ENCODE results near the gene GABBR2. TPM values are rescaled to one million over a fixed set of nuclear protein-coding genes. Genes with fewer than 3 reads are reported as not detected.
"Not testable (repeated sequence)": the region's sequence is repeated elsewhere in the genome, so short reads cannot be mapped to it uniquely, and the experiment has no call there.

Gene GABBR2
- total and polyA plus RNA-seq, 7 experiments from 2014 or later = not detected

GRCh38 chr9:98584853-98585438 lies 123.8 kb downstream of the GABBR2 start:
- DNase-seq; H3K9me3 ChIP-seq (ENCODE audit: control insufficient read depth in 2 of 3, low read length in 3 of 3); H3K9me3 Mint-ChIP-seq; H3K4me1 ChIP-seq (ENCODE audit: control insufficient read depth in 2 of 2, insufficient read depth in 2 of 2, low read length in 2 of 2); H3K4me1 Mint-ChIP-seq; H3K27ac ChIP-seq (ENCODE audit: low read depth, low read length); intact Hi-C loops (cut with micrococcal nuclease); CTCF ChIA-PET; POLR2A ChIA-PET; H3K36me3 ChIP-seq (ENCODE audit: control insufficient read depth in 2 of 3, insufficient read depth in 3 of 3, low read length in 3 of 3); H3K27ac Mint-ChIP-seq; H3K27me3 ChIP-seq (ENCODE audit: control insufficient read depth in 2 of 2, insufficient read depth in 2 of 2, low read length in 2 of 2); H3K4me3 Mint-ChIP-seq; ATAC-seq; H3K36me3 Mint-ChIP-seq; H3K4me3 ChIP-seq (ENCODE audit: low read length): not testable (repeated sequence)
- peaks cover 10 to 27% (median 21%) of the 10 kb centered on the region in 5 donors for H3K27me3 Mint-ChIP-seq

GRCh38 chr9:98584059-98584458 lies 124.7 kb downstream of the GABBR2 start:
- CTCF ChIA-PET = no interaction called here
- H3K36me3 ChIP-seq (ENCODE audit: control insufficient read depth in 2 of 3, insufficient read depth in 3 of 3, low read length in 3 of 3) = no peaks in the 10 kb centered on the region
- no peaks in the 10 kb centered on the region for H3K9me3 ChIP-seq (ENCODE audit: control insufficient read depth in 2 of 3, low read length in 3 of 3)
- no peak overlapping the region for H3K27ac ChIP-seq (ENCODE audit: low read depth, low read length)
- Mint-ChIP-seq H3K4me1 (peaks cover 0 to 5% (median 0%) of the 10 kb centered on the region in 7 donors), H3K27me3 (peaks cover 16 to 31% (median 24%) of the 10 kb centered on the region in 5 donors), H3K36me3 (no peaks in the 10 kb centered on the region), H3K27ac (no peak overlapping the region), H3K4me3 (no peak overlapping the region), H3K9me3 (peaks cover 0 to 5% (median 0%) of the 10 kb centered on the region in 11 donors)
- intact Hi-C loops (cut with micrococcal nuclease) = no loop called here
- ATAC-seq (no peak), DNase-seq (no peak)
- H3K4me1 ChIP-seq (ENCODE audit: control insufficient read depth in 2 of 2, insufficient read depth in 2 of 2, low read length in 2 of 2) = no peaks in the 10 kb centered on the region
- H3K27me3 ChIP-seq (ENCODE audit: control insufficient read depth in 2 of 2, insufficient read depth in 2 of 2, low read length in 2 of 2) = no peaks in the 10 kb centered on the region
- H3K4me3 ChIP-seq (ENCODE audit: low read length) = no peak overlapping the region
- POLR2A ChIA-PET = no interaction called here

- Histone ChIP-seq H3K27me3 (ENCODE audit: control insufficient read depth in 2 of 2, insufficient read depth in 2 of 2, low read length in 2 of 2) (no peaks in the 10 kb centered on the region), H3K4me3 (ENCODE audit: low read length) (no peak overlapping the region), H3K36me3 (ENCODE audit: control insufficient read depth in 2 of 3, insufficient read depth in 3 of 3, low read length in 3 of 3) (no peaks in the 10 kb centered on the region), H3K4me1 (ENCODE audit: control insufficient read depth in 2 of 2, insufficient read depth in 2 of 2, low read length in 2 of 2) (no peaks in the 10 kb centered on the region), H3K9me3 (ENCODE audit: control insufficient read depth in 2 of 3, low read length in 3 of 3) (no peaks in the 10 kb centered on the region), H3K27ac (ENCODE audit: low read depth, low read length) (no peak overlapping the region)
- no peak for ATAC-seq
- Mint-ChIP-seq H3K4me3 (no peak overlapping the region), H3K27ac (no peak overlapping the region), H3K9me3 (peaks cover 0 to 5% (median 0%) of the 10 kb centered on the region in 11 donors), H3K4me1 (peaks cover 0 to 5% (median 0%) of the 10 kb centered on the region in 7 donors), H3K27me3 (peaks cover 22 to 37% (median 30%) of the 10 kb centered on the region in 5 donors), H3K36me3 (no peaks in the 10 kb centered on the region)
- DNase-seq = no peak
- intact Hi-C loops (cut with micrococcal nuclease) = no loop called here
- POLR2A ChIA-PET = no interaction called here
- CTCF ChIA-PET = no interaction called here
Observed at GRCh38 chr9:98583417-98583816, 125.3 kb downstream of the GABBR2 start.

- intact Hi-C loops (cut with micrococcal nuclease) = no loop called here
- no peak for ATAC-seq
- Histone ChIP-seq H3K4me3 (ENCODE audit: low read length) (no peak overlapping the region), H3K9me3 (ENCODE audit: control insufficient read depth in 2 of 3, low read length in 3 of 3) (no peaks in the 10 kb centered on the region), H3K36me3 (ENCODE audit: control insufficient read depth in 2 of 3, insufficient read depth in 3 of 3, low read length in 3 of 3) (no peaks in the 10 kb centered on the region), H3K27me3 (ENCODE audit: control insufficient read depth in 2 of 2, insufficient read depth in 2 of 2, low read length in 2 of 2) (no peaks in the 10 kb centered on the region), H3K4me1 (ENCODE audit: control insufficient read depth in 2 of 2, insufficient read depth in 2 of 2, low read length in 2 of 2) (no peaks in the 10 kb centered on the region), H3K27ac (ENCODE audit: low read depth, low read length) (no peak overlapping the region)
- Mint-ChIP-seq H3K4me1 (peaks cover 4 to 13% (median 5%) of the 10 kb centered on the region in 7 donors), H3K27ac (no peak overlapping the region), H3K9me3 (peaks cover 0 to 5% (median 0%) of the 10 kb centered on the region in 11 donors), H3K4me3 (no peak overlapping the region), H3K27me3 (peaks cover 34 to 49% (median 45%) of the 10 kb centered on the region in 5 donors), H3K36me3 (no peaks in the 10 kb centered on the region)
- DNase-seq = no peak
- ChIA-PET POLR2A (no interaction called here), CTCF (no interaction called here)
Observed at GRCh38 chr9:98580956-98581355, 127.8 kb downstream of the GABBR2 start.

DNA sequence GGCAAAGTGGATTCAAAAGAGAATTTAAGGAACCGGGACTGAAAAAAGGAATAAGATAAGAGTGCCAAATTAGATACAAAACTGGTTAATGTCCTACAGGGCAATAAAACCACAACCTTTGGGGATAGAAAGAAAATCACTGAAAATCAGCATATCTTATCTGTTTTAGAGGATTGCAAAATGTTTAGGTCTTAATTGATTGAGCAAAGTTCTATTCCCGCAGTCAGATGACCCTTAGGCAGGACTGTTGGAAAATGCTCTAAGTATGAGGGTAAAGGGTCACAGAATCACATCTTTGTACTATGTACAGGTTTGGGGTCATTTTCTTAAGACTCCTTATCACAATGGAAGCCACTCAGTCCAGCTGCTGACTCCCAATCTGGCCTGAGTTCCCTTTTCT lies 129.0 kb downstream of the GABBR2 start:
- CTCF ChIA-PET = no interaction called here
- Histone ChIP-seq H3K27me3 (ENCODE audit: control insufficient read depth in 2 of 2, insufficient read depth in 2 of 2, low read length in 2 of 2) (no peaks in the 10 kb centered on the region), H3K36me3 (ENCODE audit: control insufficient read depth in 2 of 3, insufficient read depth in 3 of 3, low read length in 3 of 3) (no peaks in the 10 kb centered on the region), H3K27ac (ENCODE audit: low read depth, low read length) (no peak overlapping the region), H3K4me3 (ENCODE audit: low read length) (no peak overlapping the region), H3K9me3 (ENCODE audit: control insufficient read depth in 2 of 3, low read length in 3 of 3) (no peaks in the 10 kb centered on the region), H3K4me1 (ENCODE audit: control insufficient read depth in 2 of 2, insufficient read depth in 2 of 2, low read length in 2 of 2) (no peaks in the 10 kb centered on the region)
- peaks cover 33 to 55% (median 42%) of the 10 kb centered on the region in 5 donors for H3K27me3 Mint-ChIP-seq
- no peaks in the 10 kb centered on the region for H3K36me3 Mint-ChIP-seq
- ATAC-seq (no peak), DNase-seq (no peak)
- peaks cover 13 to 24% (median 16%) of the 10 kb centered on the region in 7 donors for H3K4me1 Mint-ChIP-seq
- peaks cover 0 to 4% (median 0%) of the 10 kb centered on the region in 11 donors for H3K9me3 Mint-ChIP-seq
- POLR2A ChIA-PET = no interaction called here
- H3K4me3 Mint-ChIP-seq = no peak overlapping the region
- intact Hi-C loops (cut with micrococcal nuclease) = no loop called here
- no peak overlapping the region for H3K27ac Mint-ChIP-seq

DNA sequence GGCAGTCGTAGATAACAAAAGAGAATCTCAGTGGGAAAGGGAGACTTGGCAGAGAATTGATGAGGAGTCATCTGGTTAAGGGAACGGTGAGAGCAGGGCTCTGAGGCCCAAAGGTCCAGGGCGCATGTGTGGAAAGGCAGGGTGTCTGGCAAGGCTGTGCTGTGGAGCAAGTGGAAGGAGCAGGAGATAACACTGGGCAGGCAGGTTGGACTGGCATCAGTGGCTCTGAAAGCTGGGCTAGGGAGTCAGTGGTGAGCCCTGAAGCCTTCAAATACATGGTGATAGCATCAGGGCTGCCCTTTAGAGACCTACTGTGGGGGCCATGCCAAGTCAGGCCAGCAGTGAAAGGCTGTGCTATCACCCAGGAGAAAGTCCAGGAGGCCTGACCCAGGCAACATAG lies 131.3 kb downstream of the GABBR2 start:
- H3K4me3 ChIP-seq (ENCODE audit: low read length) = no peak overlapping the region
- peaks cover 0 to 4% (median 0%) of the 10 kb centered on the region in 11 donors for H3K9me3 Mint-ChIP-seq
- H3K4me1 ChIP-seq (ENCODE audit: control insufficient read depth in 2 of 2, insufficient read depth in 2 of 2, low read length in 2 of 2) = no peaks in the 10 kb centered on the region
- intact Hi-C loops (cut with micrococcal nuclease) = no loop called here
- H3K27ac Mint-ChIP-seq = no peak overlapping the region
- peaks cover 13 to 20% (median 16%) of the 10 kb centered on the region in 7 donors for H3K4me1 Mint-ChIP-seq
- DNase-seq (no peak), ATAC-seq (no peak)
- H3K27me3 ChIP-seq (ENCODE audit: control insufficient read depth in 2 of 2, insufficient read depth in 2 of 2, low read length in 2 of 2) = no peaks in the 10 kb centered on the region
- H3K36me3 ChIP-seq (ENCODE audit: control insufficient read depth in 2 of 3, insufficient read depth in 3 of 3, low read length in 3 of 3) = no peaks in the 10 kb centered on the region
- CTCF ChIA-PET = no interaction called here
- H3K36me3 Mint-ChIP-seq = no peaks in the 10 kb centered on the region
- H3K4me3 Mint-ChIP-seq = no peak overlapping the region
- peaks cover 28 to 54% (median 43%) of the 10 kb centered on the region in 5 donors for H3K27me3 Mint-ChIP-seq
- H3K27ac ChIP-seq (ENCODE audit: low read depth, low read length) = no peak overlapping the region
- POLR2A ChIA-PET = no interaction called here
- H3K9me3 ChIP-seq (ENCODE audit: control insufficient read depth in 2 of 3, low read length in 3 of 3) = no peaks in the 10 kb centered on the region

DNA sequence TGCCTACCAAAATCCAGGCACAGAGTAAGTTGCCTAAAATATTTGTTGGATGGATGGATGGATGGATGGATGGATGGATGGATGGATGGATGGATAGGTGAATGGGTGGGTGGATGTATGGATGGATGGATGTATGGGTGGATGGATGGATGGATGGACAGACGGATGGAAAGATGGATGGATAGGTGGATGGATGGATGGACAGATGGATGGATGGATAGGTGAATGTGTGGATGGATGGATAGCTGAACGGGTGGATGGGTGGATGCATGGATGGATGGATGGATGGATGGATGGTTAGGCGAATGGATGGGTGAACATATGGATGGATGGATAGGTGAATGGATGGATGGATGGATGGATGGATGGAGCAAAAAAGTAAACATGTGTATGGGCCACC lies 131.9 kb downstream of the GABBR2 start:
- no peak overlapping the region for H3K27ac Mint-ChIP-seq
- ATAC-seq (no peak), DNase-seq (no peak)
- H3K9me3 ChIP-seq (ENCODE audit: control insufficient read depth in 2 of 3, low read length in 3 of 3) = no peaks in the 10 kb centered on the region
- ChIA-PET CTCF (no interaction called here), POLR2A (no interaction called here)
- H3K4me3 ChIP-seq (ENCODE audit: low read length) = no peak overlapping the region
- peaks cover 13 to 20% (median 16%) of the 10 kb centered on the region in 7 donors for H3K4me1 Mint-ChIP-seq
- no peaks in the 10 kb centered on the region for H3K27me3 ChIP-seq (ENCODE audit: control insufficient read depth in 2 of 2, insufficient read depth in 2 of 2, low read length in 2 of 2)
- peaks cover 0 to 4% (median 0%) of the 10 kb centered on the region in 11 donors for H3K9me3 Mint-ChIP-seq
- peaks cover 28 to 56% (median 42%) of the 10 kb centered on the region in 5 donors for H3K27me3 Mint-ChIP-seq
- no peak overlapping the region for H3K27ac ChIP-seq (ENCODE audit: low read depth, low read length)
- no peaks in the 10 kb centered on the region for H3K4me1 ChIP-seq (ENCODE audit: control insufficient read depth in 2 of 2, insufficient read depth in 2 of 2, low read length in 2 of 2)
- intact Hi-C loops (cut with micrococcal nuclease) = no loop called here
- H3K4me3 Mint-ChIP-seq = no peak overlapping the region
- H3K36me3 ChIP-seq (ENCODE audit: control insufficient read depth in 2 of 3, insufficient read depth in 3 of 3, low read length in 3 of 3) = no peaks in the 10 kb centered on the region
- H3K36me3 Mint-ChIP-seq = no peaks in the 10 kb centered on the region

Measured in naive thymus-derived CD4-positive, alpha-beta T cell (primary cell).